ENCODE data around the gene AKR1A1.
"Not testable (repeated sequence)": the region's sequence is repeated elsewhere in the genome, so short reads cannot be mapped to it uniquely, and the experiment has no call there.

Gene AKR1A1

GRCh38 chr1:45523516-45523915 is 27.1 kb upstream of the AKR1A1 start:
- not testable (repeated sequence) for DNase-seq (ENCODE audit: low spot score)

GRCh38 chr1:45523975-45524374 is 26.7 kb upstream of the AKR1A1 start:
- not testable (repeated sequence) for DNase-seq (ENCODE audit: low spot score)

- no peak for DNase-seq (ENCODE audit: low spot score)
Measured at GRCh38 chr1:45526135-45526644, 24.4 kb upstream of the AKR1A1 start.

GRCh38 chr1:45530632-45531135 is 19.9 kb upstream of the AKR1A1 start:
- DNase-seq (ENCODE audit: low spot score), result no peak

- DNase-seq (ENCODE audit: low spot score), result no peak
Measured at GRCh38 chr1:45531873-45532272, 18.8 kb upstream of the AKR1A1 start.

- no peak for DNase-seq (ENCODE audit: low spot score)
Measured at GRCh38 chr1:45535988-45536766, 14.4 kb upstream of the AKR1A1 start.

- DNase-seq (ENCODE audit: low spot score), result no peak
Measured at GRCh38 chr1:45536886-45537285, 13.7 kb upstream of the AKR1A1 start.

GRCh38 chr1:45541193-45541592 is 9.4 kb upstream of the AKR1A1 start:
- no peak for DNase-seq (ENCODE audit: low spot score)

GRCh38 chr1:45542591-45542990 is 8.0 kb upstream of the AKR1A1 start:
- no peak for DNase-seq (ENCODE audit: low spot score)

GRCh38 chr1:45543581-45544417 is 6.8 kb upstream of the AKR1A1 start:
- peak; percentile 69 for DNase-seq (ENCODE audit: low spot score)

- no peak for DNase-seq (ENCODE audit: low spot score)
Measured at GRCh38 chr1:45544530-45544929, 6.1 kb upstream of the AKR1A1 start.

- DNase-seq (ENCODE audit: low spot score), result no peak
Measured at GRCh38 chr1:45545019-45545493, 5.6 kb upstream of the AKR1A1 start.

- DNase-seq (ENCODE audit: low spot score), result no peak
Measured at GRCh38 chr1:45545553-45546310, 4.9 kb upstream of the AKR1A1 start.

GRCh38 chr1:45551684-45552083 is 1.1 kb downstream of the AKR1A1 start:
- no peak for DNase-seq (ENCODE audit: low spot score)

GRCh38 chr1:45552331-45552730 is 1.7 kb downstream of the AKR1A1 start:
- no peak for DNase-seq (ENCODE audit: low spot score)

- DNase-seq (ENCODE audit: low spot score), result no peak
Measured at GRCh38 chr1:45554198-45554597, 3.6 kb downstream of the AKR1A1 start.

- no peak for DNase-seq (ENCODE audit: low spot score)
Measured at GRCh38 chr1:45557422-45557944, 6.9 kb downstream of the AKR1A1 start.

- no peak for DNase-seq (ENCODE audit: low spot score)
Measured at GRCh38 chr1:45563843-45564242, 13.2 kb downstream of the AKR1A1 start.

GRCh38 chr1:45566722-45567121 is 16.1 kb downstream of the AKR1A1 start:
- DNase-seq (ENCODE audit: low spot score), result no peak

GRCh38 chr1:45567911-45568310 is 17.3 kb downstream of the AKR1A1 start:
- DNase-seq (ENCODE audit: low spot score), result no peak

- DNase-seq (ENCODE audit: low spot score), result no peak
Measured at GRCh38 chr1:45568421-45568820, 17.8 kb downstream of the AKR1A1 start.

- DNase-seq (ENCODE audit: low spot score), result no peak
Measured at GRCh38 chr1:45569571-45569961, 18.9 kb downstream of the AKR1A1 start.
